Subcutaneous adipose tissue (tissue), 4 donors: ENCODE data around the gene WBP4. TPM values are rescaled to one million over a fixed set of nuclear protein-coding genes. Genes with fewer than 3 reads are reported as not detected.

Experiments used
- CTCF ChIP-seq: fragments of 450-650 bp; IDR thresholded peaks from one replicate; pipeline ENCODE4 v1.5.1; 2016; ENCODE audit warnings: low read depth, mild to moderate bottlenecking, control low read depth, antibody characterized with exemption, moderate library complexity
- total RNA-seq, 4 donors: library from RNA; depleted of rRNA; stranded (reverse); fragments of >200 nt; gene quantifications; one replicate each; pipeline ENCODE4 v1.1.0, GENCODE V29; 2016

Gene WBP4
- total RNA-seq, 4 donors from 2014 or later: 9.7 to 24.6 (median 17.4) TPM

GRCh38 chr13:41107104-41107571 lies 45.8 kb downstream of the WBP4 start:
- TF ChIP-seq CTCF: no peak

GRCh38 chr13:41107584-41108014 lies 46.3 kb downstream of the WBP4 start:
- no peak for TF ChIP-seq CTCF

GRCh38 chr13:41111454-41111853 lies 50.1 kb downstream of the WBP4 start:
- TF ChIP-seq CTCF: no peak

GRCh38 chr13:41117869-41118268 lies 56.6 kb downstream of the WBP4 start:
- no peak for TF ChIP-seq CTCF

- TF ChIP-seq CTCF: no peak
Observed at GRCh38 chr13:41122838-41123237, 61.5 kb downstream of the WBP4 start.

GRCh38 chr13:41127701-41128100 lies 66.4 kb downstream of the WBP4 start:
- TF ChIP-seq CTCF: no peak

- no peak for TF ChIP-seq CTCF
Observed at GRCh38 chr13:41130356-41130755, 69.0 kb downstream of the WBP4 start.
